WERI-Rb-1 (cell line): ENCODE data around the gene ZNF91.
"Not testable (repeated sequence)": the region's sequence is repeated elsewhere in the genome, so short reads cannot be mapped to it uniquely, and the experiment has no call there.

Experiments used
- DNase-seq: peaks from one replicate; pipeline ENCODE4 v3.0.0-alpha.2; 2020
- H3K27ac ChIP-seq: fragments of 250-450 bp; sonication (Bioruptor Pico); 2 replicates; pipeline ENCODE4 v1.5.1; 2020; ENCODE audit warnings: mild to moderate bottlenecking, moderate library complexity
- H3K27me3 ChIP-seq: fragments of 250-450 bp; sonication (Bioruptor Pico); 2 replicates; pipeline ENCODE4 v1.5.1; 2021; ENCODE audit warnings: mild to moderate bottlenecking, low read depth, moderate library complexity; ENCODE audit not compliant: insufficient read depth, severe bottlenecking
- H3K36me3 ChIP-seq: fragments of 250-450 bp; sonication (Bioruptor Pico); 2 replicates; pipeline ENCODE4 v1.5.1; 2020; ENCODE audit warnings: mild to moderate bottlenecking, moderate library complexity
- H3K4me3 ChIP-seq: 2 replicates; pipeline ENCODE4 v1.5.1; 2011; ENCODE audit warnings: low read depth, mild to moderate bottlenecking, control low read depth, low read length
- H3K9me3 ChIP-seq: fragments of 250-450 bp; sonication (Bioruptor Pico); 2 replicates; pipeline ENCODE4 v1.5.1; 2021; ENCODE audit warnings: mild to moderate bottlenecking, moderate library complexity; ENCODE audit not compliant: severe bottlenecking
- TF ChIP-seq, protein P1 (sequence below): IDR thresholded peaks from 2 replicates; pipeline ENCODE4 v1.5.1; 2011; ENCODE audit warnings: low read depth, mild to moderate bottlenecking, control low read depth, inconsistent platforms, low read length

The ZNF91 gene

DNA sequence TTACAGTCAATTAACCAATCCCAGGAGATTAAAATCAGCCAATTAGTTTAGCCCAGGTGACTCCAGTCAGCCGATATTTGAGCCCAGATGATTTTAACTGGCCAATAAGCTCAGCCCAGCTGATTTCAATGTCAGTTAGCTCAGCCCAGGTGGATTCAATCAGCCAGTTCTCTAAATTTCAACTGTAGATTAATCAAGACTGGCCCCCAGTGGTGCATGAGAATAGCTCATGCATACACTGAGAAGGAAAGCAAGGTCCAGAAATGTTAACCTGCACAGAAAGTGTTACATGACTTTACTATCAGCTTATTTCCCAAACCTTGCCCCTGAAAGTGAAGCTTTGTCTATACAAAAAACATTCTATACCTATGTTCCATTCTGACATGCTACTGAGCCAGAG is 89.7 kb downstream of the ZNF91 start:
- TF ChIP-seq, protein P1, sequence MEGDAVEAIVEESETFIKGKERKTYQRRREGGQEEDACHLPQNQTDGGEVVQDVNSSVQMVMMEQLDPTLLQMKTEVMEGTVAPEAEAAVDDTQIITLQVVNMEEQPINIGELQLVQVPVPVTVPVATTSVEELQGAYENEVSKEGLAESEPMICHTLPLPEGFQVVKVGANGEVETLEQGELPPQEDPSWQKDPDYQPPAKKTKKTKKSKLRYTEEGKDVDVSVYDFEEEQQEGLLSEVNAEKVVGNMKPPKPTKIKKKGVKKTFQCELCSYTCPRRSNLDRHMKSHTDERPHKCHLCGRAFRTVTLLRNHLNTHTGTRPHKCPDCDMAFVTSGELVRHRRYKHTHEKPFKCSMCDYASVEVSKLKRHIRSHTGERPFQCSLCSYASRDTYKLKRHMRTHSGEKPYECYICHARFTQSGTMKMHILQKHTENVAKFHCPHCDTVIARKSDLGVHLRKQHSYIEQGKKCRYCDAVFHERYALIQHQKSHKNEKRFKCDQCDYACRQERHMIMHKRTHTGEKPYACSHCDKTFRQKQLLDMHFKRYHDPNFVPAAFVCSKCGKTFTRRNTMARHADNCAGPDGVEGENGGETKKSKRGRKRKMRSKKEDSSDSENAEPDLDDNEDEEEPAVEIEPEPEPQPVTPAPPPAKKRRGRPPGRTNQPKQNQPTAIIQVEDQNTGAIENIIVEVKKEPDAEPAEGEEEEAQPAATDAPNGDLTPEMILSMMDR: peak; percentile 49
- H3K4me3 ChIP-seq: no peak overlapping the region
- peaks cover 3% of the 10 kb centered on the region for H3K9me3 ChIP-seq
- DNase-seq: peak; percentile 18
- H3K27ac ChIP-seq: no peak overlapping the region
- no peaks in the 10 kb centered on the region for H3K36me3 ChIP-seq
- H3K27me3 ChIP-seq: no peaks in the 10 kb centered on the region

DNA sequence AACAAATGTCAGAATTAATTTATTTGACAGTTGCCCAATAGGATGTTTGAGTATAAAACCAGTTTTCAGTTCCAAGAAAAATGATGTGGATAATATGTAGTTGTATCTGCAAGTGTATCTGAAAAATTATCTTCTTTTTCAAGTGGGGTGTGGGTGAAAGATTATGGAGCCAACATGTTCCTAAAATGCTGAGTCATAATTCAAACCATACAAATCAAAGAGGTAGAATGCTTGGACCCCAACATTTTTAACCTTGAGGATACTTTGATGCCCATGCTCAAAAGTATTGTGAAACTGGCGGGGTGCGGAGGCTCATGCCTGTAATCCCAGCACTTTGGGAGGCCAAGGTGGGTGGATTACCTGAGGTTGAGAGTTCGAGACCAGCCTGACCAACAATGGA is 91.0 kb downstream of the ZNF91 start:
- TF ChIP-seq, protein P1: no peak
- H3K9me3 ChIP-seq: peaks cover 5% of the 10 kb centered on the region
- no peaks in the 10 kb centered on the region for H3K27me3 ChIP-seq
- no peaks in the 10 kb centered on the region for H3K36me3 ChIP-seq
- no peak overlapping the region for H3K4me3 ChIP-seq
- no peak for DNase-seq
- H3K27ac ChIP-seq: no peak overlapping the region

DNA sequence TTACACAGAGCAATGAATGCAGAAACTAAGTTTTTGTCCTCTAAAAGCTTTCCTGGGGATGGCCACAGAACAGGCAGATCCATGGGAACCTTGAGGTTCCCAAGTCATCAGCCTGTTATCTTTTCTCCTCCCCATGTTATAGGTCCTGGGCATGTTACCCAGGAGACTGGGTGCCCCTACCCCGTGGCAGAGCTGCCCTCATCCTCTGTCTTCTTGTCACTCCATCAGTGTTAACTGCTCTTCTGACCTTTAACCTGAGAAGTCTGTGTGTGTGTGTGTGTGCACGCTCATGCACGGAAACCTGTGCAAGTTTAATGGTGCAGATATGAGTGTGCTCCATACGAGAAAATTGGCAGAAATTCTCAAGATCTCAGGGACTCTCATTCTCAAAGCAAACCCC is 101.1 kb downstream of the ZNF91 start:
- Histone ChIP-seq H3K36me3 (no peaks in the 10 kb centered on the region), H3K4me3 (no peak overlapping the region), H3K27ac (no peak overlapping the region), H3K27me3 (no peaks in the 10 kb centered on the region), H3K9me3 (peaks cover 7% of the 10 kb centered on the region)
- DNase-seq: no peak
- TF ChIP-seq, protein P1: no peak

DNA sequence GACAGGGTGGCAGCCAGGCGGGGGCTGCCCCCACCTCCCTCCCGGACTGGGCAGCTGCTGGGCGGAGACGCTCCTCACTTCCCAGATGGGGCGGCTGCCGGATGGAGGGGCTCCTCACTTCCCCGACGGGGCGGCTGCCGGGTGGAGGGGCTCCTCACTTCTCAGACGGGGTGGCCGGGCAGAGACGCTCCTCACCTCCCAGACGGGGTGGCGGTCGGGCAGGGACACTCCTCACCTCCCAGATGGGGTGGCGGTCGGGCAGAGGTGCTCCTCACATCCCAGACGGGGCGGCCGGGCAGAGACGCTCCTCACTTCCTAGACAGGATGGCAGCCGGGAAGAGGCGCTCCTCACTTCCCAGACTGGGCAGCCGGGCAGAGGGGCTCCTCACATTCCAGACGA is 105.3 kb downstream of the ZNF91 start:
- not testable (repeated sequence) for H3K27ac ChIP-seq, DNase-seq, H3K36me3 ChIP-seq, H3K27me3 ChIP-seq, H3K4me3 ChIP-seq
- H3K9me3 ChIP-seq: peaks cover 16% of the 10 kb centered on the region
